HuH-7 (cell line): ENCODE data around the gene DNAL1.
A peak's percentile ranks its signal among the peaks of the same experiment; 100 is the strongest.

Experiments
- DNase-seq: peaks from one replicate; pipeline ENCODE4 v3.0.0; 2011; ENCODE audit warnings: low spot score

DNAL1 gene

DNA sequence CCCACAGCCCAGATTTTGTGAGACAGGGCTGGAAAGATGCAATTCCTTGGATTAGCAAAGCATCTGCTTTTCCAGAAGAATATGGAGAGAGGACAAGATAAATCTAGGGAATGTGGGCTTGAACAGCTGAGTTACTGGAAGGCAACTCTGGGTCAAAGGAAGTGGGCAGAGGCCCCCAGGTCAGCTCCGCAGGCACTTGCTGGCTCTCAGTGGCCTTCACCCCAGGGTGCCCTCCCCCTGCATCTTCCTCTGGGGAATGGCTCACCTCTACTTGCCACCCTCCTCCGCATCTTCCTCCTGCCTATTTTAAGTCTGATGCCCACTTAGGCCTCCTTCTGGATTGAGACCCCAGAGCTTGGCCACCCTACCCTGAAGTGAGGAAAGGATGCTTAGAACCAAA is 79.9 kb downstream of the DNAL1 start:
- no peak for DNase-seq

DNA sequence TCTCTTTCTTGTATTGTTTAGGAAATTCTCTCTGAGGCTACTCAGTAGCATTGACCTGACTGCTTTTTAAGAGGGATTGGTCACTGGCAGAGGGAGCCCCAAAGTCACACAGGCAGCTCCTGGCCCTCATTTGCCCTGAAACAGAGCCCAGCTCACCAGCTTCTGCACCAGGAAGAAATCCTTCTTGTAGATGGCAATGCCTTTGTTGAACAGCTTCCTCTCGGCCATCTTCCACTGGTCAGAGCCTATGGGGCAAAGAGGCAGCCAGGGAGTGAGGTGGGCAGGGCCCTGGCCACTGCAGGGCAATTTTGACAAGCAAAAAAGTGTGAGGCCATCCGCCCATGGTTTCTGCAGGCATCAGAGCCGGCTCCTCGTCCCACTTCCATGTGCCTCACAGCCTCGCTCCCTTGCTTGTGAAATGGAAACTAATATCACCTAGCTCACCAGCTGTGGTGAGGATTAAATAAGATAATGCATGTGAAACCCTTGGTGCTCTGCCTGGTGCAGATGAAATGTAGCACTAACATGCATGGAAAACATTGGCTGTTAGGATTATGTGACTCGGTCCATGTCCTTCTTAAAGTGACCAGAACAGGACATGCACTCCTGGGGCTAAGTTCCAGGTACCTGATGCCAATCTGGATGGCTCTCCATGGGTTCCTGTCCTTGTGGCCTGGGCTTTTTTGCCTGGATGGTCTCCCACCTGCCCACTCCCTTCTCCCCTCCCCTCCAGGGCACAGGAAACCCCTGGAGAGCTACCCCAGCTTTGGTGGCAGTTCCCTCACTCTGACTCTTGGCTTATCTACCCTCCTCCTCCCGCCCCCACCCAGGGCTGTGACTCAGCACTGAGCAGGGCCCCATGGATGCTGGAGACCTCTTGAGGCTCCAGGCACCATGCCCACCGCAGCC is 80.6 kb downstream of the DNAL1 start:
- no peak for DNase-seq

DNA sequence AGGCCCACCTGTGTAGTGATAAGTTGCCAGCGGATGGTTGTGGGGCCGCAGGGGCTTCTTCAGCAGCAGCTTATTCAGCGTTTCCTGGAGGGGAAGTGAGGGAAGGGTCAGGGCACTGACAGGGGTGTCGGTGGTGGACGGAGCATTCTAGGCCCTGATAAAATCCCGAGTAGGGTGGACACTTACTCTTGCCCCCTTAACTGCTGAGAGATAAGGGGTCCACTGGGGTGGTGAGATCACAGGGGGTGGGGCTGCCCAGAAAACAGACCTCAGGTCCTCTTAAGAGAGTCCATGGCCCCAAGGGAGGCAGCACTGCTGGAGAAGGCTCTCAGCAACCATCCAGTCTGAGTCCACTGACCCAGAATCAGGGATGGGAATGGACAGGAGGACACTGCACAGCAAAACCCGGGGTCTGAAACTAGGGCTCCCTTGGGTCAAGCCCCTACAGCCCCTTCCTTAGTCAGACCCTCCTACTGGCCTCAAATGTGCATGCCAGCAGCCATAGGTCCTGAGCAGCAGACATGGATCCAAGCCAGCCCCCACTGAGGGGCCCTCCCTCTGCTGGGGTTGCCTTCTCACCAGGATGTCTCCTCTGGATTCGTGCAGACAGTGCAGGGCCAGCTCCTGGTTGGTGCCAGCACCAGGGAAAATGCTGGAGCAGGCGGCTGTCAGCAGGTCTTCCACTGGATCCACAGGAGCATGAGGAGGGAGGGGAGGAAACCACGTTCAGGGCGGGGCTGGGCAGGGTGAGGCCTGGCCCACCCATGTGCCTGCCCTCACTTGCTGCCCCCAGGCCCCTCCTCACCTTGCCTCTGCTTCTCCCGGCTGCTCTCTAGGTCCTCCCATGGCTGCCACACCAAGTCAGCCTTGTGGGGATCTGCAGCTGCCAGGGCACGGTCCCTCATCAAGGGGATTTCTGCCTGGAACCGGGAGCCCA is 81.5 kb downstream of the DNAL1 start:
- DNase-seq: no peak

DNA sequence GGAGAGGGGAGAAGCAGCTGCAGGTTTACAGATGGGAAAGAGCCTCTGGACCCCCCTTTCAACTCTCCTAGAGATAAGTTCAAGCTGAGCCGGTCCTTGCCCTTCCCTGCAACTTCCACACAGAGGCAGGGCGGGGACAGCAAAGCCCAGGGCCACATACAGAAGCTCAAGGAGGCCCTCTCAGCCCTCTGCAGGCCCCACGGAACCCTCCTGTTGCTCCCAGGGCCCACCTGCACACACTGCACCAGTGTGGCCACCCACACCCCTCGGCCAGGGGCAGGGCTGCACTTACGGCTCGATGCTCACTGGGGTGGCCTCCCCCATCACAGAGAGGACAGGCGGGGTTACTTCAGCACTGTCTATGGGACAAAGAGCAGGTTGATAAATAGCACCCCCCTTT is 82.4 kb downstream of the DNAL1 start:
- DNase-seq: no peak

DNA sequence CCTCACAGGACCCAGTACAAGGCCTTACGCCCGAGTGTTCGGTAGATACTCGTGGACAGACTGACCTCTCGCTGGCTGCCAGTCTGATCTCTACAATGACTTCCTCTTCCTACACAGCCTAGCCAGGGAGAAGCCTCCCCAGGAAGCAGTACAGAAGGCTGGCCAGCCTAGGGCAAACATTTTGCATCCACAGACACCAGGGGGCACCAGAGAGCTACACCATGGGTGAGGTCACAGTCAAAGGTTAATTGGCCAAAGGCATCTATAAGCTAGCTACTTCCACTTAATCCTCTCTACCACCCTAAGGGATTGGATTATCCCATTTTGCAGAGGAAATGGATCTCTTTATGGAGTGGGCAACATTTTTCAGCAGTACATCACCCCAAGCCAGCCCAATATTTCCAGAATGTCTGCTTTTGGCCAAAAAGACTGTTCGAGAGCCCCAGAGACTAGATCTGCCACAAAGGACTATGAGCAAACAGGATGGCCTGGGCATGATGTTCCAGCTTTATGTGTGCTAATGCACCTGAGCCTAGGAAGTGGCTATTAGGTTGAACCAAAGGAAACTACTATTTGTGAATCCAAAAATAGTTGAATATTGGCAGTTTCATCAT is 84.0 kb downstream of the DNAL1 start:
- peak; percentile 91 for DNase-seq

DNA sequence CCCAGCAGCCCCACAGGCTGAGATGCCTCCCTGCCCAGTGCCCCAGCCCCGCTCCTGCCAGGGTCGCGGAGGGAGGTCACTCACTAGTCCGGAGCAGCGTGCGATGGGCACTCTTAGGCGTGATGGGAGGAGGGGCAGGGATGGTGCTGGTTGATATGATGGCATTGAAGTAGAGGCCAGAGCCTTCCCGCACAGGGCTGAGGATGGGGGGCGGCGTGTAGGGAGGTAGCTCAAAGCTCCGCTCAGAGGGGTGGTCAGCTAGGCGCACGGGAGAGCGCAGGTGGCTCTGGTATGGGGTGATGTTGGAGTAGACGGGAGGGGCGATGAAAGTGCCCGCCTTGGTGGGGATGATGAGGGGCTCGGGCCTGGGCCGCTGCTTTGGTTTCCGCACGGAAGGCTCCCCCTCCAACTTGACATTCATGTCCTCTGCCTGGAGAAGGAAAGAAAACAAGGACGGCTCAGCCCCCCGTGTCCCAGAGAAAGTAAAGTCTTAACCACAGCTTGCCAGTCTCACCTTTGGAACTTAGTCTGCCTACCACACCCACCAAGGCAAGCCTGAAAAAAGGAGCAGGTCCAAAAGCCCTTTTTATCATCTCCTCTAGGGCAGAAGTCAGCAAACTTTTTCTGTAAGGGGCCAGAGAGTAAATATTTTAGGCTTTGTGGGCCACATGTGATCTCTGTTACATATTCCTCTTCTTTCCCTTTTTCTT is 84.9 kb downstream of the DNAL1 start:
- no peak for DNase-seq

DNA sequence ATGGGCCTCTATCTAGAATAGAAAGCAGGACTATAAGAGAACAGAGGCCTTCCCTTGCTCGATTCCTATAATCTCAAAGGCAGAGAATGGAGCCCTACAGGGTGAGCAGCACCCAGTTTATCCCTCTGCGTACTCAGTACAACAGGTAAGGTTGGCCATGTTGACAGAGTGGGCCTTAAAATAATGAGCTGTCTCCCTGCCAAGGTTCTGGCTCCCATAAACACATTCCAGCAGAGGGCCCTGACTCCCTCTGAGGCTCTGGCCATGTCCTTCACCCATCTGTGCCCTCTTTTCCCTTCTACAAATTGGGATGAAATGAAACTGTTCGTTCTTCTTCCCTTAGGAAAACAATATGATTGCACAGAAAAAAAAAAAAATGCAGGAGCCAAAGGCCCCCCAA is 86.3 kb downstream of the DNAL1 start:
- DNase-seq: no peak

DNA sequence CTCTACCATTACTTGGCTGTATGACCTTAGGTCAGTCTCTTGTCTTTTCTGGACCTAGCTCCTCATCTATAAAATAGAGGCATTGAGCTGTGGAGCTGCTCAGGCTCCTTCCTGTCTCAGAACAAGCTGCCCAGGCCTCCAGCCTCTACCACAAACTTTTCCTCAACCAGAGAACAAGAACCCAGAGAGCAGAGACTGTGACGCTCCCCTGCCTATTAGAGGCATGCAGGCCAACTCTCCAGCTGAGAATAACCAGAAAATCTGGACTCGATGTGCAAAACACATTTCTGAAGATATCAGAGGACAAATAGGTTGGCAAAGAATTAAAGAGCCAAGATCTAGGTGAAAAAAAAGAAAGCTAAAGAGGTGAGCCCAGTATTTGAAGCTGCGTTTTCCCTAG is 87.2 kb downstream of the DNAL1 start:
- DNase-seq: no peak

DNA sequence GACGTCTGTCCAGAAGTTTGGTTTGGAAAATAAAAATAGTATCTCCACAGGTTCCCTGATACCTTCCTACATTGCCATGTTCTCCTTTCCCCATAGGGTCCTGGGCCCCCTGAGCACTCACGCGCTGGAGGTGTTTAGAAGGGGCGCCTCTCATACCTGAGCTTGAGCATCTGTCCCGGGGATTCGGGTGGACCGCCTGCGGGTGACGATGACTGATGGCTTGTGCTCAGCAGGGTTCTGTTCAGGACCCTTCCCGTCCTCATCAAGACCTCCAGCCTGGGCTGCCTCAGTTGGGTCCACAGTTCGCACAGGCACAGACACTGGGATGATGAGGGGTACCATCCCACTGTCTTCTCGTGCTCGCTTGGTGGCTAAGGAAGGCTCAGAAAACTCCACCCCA is 92.1 kb downstream of the DNAL1 start:
- DNase-seq: no peak

DNA sequence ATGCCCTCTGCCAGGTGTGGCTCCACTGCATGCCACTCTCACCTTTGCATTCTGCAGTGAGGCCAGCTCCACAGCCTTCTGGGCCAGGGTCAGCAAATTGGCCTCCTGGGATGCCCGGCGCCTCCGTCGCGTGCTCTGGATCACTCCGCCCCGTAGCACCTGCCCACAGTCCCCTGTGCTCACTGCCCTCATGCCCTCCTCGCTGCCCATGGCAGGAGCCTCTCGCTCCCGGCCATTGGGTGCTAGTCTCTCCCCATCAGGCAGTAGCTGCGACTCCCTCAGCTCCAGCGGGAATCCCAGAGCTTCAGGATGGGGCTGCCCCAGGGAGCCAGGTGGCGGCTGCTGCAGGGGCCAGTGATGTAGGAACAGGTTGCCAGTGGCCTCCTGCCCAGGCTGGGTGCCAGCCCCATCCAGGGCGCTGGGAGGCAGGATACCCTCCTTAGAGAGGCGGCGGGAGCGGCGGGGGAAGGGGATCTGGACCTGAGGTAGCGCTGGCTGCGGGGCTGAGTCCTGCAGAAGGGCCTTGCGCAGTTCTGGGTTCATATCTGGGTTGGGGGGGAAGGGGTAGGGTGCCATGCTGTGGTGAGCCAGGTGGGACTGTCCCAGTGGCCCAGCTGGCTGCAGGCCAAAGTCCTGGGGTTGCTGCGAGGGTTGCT is 93.9 kb downstream of the DNAL1 start:
- no peak for DNase-seq

DNA sequence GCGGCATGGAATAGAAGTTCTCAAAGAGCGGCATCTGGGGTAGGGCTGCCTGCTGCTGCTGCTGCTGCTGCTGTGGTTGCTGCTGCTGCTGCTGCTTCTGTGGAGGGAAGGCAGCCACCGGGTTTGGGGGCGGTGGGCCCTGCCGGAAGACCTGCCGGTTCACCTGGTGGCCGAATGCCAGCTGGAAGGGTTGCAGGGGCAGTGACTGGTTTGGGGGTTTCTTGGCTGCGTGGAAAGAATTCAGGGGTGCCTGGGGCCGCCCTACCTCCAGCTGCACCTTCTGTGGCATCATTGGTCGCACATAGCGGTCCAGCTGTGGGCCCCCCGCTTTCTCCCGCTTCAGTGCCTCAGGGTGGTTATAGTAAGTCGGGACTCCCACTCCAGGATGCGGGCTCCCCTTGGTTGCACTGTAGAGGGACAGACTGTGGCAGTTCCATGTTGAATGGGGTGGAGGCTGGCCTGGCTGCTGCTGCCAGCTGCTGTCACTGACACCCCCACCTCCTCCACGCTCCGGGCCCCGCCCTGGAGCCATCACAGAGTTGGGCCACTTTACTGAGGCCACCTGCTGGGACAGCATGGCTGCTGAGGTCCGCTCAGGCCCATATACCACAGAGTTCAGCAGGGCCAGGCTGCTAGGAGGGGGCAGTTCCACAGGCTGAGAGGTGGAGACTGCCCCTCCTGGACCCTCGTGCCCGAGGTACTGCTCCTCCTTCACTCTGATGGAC is 94.5 kb downstream of the DNAL1 start:
- DNase-seq: no peak

DNA sequence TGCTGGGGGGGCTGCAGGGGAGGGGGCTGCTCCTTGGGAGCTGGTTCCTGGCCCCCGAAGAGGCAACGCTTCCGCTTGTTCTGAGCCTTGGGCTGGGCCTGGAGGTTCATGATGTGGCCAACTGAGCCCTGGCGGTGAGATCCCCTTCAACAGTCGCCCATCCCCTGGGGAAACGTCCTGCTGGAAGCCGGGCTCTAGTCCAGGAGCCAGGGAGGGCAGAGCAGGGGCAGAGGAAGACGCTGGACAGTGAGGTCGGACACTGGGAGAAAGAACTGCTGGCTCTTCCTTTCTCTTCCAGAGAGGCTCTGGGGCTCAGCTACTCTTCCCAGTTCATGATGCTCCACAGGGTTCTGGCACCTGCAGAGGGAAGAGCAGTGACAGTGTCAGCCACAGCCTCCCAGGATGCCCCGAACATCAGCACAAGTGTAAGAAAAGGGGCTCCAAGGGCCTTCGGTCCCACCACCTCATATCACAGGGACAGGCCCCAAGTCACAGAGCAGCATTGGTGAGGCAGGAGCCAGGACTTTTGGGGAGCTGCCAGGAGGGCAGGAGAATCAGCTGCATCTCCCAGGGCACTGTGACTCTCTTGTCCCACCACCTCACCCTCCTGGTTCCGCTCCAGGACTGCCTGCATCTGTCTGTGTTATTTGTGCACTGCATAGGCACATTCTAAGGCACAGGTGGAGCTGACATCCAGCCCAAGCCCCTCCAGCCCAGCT is 95.3 kb downstream of the DNAL1 start:
- no peak for DNase-seq

DNA sequence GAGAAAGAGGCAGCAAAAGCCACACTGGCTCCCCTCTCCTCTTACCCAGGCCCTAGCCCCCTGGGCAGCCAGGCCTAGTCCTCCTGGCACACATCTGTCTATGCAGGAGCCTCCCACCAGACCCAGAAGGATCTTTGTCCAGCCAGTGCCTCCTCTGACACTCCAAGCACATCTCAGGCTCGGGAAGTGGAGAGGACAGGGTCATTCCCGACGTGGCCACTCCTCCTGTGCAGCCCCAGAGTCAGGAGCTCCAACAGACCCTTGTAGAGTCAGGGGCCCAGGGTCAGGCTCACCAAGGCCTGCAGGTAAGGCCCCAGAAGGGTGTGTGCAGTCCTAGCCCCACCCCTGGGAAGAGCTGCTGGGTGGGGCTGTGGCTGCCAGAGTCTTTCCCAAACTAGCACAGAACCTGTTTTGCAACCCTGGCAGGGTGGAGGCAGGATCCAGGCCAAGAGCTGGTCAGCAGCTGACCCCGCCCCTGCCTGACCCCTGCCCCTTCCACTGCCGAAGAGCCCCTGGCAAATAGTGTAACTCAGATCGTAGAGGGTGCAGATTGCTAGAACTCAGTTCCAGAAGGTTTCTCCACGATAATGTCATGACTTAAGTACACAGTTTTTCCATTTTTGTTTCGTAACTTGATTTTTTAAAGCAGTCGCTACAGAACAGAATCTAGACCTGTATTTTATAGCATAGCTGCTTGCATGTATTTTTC is 96.0 kb downstream of the DNAL1 start:
- DNase-seq: peak; percentile 71

DNA sequence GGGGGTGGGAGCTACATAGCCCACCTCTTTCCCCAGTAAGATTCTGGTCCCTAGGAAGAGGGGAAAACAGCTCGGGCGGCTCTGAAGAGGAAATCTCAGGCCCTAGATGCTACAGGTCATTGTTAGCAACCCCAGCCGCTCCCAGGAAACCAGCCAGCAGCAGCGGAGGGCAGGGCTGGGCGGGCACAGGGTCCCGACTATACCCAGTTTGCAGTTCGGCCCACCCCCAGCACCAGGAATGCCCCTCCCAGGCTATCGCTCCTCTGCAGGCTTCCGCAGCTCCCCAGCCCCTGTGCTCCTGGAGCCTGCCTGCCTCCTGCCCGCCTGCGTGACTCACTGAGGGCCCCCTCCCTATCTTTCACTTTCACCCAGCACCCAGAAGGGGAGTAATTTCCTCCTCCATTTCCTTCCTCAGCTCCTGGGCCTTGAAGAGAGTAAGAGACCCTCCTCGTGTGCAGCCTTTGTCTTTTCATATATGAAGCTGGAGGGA is 96.6 kb downstream of the DNAL1 start:
- no peak for DNase-seq

DNA sequence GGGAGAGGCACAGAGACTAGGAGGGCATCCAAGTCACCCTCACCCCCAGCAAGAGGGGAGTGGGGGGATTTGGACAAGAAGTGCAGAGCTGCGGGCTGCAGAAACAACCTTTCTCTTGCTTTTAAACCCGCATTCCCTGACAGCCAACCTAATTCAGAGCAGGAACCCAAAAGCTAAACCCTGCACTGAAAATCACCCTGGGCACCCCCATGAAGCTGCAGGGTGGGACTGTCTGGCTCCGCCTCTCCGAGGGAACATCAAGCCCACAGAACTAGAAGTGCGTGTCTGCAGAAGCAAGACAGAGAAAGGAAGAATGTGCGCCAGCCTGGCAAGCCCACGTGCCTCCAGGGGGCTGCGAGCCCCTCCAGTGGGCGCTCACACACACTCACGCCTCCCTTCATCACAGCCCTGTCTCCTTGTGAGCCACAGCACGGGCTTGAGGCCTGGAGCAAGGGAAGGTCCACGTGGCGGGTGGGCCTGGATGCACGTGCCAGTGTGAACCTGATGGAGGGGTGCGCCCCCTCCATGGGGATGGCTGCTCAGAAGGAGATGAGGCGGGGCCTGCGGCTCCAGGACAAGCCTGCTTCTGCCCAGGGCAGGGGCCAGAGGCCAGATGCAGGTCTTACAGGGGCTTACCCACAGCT is 97.2 kb downstream of the DNAL1 start:
- DNase-seq: no peak

DNA sequence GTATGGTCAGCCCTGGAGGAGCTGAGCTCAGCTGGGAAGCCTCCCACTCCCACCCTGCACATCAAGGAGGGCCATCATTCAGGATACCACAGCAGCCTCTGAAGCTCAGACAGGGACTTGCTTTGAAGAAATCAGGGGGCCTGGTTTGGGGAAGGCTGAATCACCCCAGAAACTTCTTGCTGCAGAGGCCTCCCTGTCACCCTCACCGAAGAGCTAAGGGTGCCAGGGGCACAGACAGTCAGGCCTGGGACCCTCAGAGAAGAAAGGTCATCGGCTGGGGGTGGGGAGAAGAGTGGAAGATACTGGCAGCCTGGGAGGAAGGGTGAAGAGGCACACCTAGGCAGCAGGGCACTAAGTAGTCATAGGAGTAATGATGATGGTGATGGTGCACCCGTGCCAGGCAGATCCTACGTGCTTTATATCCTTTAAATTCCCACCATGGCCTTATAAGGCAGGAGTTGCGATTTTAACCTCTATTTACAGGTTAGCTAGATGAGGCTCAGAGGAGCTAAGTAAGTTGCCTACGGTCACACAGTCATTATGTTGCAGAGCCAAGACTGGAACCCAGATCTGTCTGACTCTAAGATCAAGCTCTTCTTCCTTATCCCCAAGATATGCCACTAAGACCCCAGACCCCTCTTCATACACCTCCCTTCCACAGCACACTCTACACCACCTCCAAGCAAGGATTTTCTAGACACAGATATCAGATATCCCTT is 97.9 kb downstream of the DNAL1 start:
- no peak for DNase-seq

DNA sequence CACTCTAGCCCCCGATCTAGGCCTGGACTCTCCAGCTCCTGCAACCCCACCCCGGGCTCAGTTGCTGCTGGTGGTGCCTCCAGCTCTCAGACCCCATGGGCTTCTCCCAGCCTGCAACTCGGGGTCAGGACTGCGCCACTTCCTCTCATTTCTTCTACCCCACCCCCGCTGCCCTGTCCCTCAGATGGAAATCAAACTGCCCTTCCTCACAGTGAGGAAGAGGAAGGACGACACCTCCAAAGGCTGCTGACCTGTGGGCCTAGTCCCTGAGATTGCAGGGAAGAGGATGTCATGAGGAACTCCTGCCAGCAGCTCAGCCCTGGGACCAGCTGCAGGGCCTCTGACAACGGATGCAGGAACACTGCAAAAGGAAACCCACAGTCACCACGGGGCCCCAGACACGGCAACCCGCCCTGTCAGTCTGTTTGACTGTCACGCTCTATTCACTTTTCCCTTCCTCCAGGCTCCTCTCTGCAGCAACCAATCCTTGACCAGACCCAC is 98.7 kb downstream of the DNAL1 start:
- no peak for DNase-seq
